ENCODE results near the gene ATG4A.

ATG4A gene

GRCh38 chrX:108090491-108091263 is 901 bp upstream of the ATG4A start:
- H3K36me3 ChIP-seq (ENCODE audit: insufficient read depth, low read length), result peaks cover 6% of the 10 kb centered on the region; the same call in 1 of the 2 replicates
- no peaks in the 10 kb centered on the region for H3K9me3 ChIP-seq (ENCODE audit: control insufficient read depth, insufficient read depth, low read length)
- H3K4me1 ChIP-seq (ENCODE audit: insufficient read depth, low read length), result no peaks in the 10 kb centered on the region
- peak overlapping the region; percentile 66 for H3K9ac ChIP-seq (ENCODE audit: low read depth, low read length)

DNA sequence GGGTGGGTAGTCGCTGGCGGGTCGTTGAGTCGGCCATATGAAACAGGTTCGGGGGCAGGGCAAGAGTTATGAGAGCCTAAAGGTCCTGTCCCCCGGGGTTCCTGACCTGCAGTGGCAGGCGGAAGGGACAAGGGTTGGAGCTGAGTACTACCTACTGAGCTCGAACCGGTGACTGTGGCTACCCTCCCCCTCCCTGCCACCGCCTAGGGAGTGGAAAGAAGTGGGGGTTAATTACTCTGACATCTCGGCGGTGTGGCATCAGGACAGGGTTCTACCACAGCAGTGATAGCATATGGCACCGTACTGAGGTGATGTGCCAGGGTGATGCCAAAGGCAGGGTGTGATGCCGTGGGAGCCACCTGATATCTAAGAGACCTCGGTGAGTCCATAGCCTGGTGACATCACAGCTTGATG is 307 bp downstream of the ATG4A start:
- Histone ChIP-seq H3K9ac (ENCODE audit: low read depth, low read length) (peak overlapping the region; percentile 66; the same call in 1 of the 2 replicates), H3K4me1 (ENCODE audit: insufficient read depth, low read length) (no peaks in the 10 kb centered on the region), H3K9me3 (ENCODE audit: control insufficient read depth, insufficient read depth, low read length) (no peaks in the 10 kb centered on the region), H3K36me3 (ENCODE audit: insufficient read depth, low read length) (peaks cover 6% of the 10 kb centered on the region; the same call in 1 of the 2 replicates)

DNA sequence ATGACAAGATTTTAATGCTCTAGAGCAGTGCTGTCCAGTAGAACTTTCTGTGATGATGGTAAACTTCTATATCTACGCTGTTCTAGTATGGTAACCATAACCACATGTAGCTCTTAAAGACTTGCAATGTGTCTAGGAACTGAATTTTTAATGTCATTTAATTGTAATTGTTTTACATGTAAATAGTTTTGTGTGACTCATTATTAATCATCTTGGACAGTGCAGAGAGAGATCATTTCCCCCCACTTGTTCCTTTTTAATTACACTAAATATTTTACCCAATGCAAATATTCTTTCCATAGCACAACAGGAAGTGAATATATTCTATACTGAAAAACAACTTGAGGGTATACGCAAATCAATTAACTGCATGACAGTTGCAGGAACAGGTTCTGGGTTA is 5.8 kb downstream of the ATG4A start:
- H3K36me3 ChIP-seq (ENCODE audit: insufficient read depth, low read length), result no peaks in the 10 kb centered on the region
- H3K9me3 ChIP-seq (ENCODE audit: control insufficient read depth, insufficient read depth, low read length), result no peaks in the 10 kb centered on the region
- H3K9ac ChIP-seq (ENCODE audit: low read depth, low read length), result no peak overlapping the region
- H3K4me1 ChIP-seq (ENCODE audit: insufficient read depth, low read length), result no peaks in the 10 kb centered on the region

GRCh38 chrX:108105473-108105872 is 13.9 kb downstream of the ATG4A start:
- Histone ChIP-seq H3K9me3 (ENCODE audit: control insufficient read depth, insufficient read depth, low read length) (no peaks in the 10 kb centered on the region), H3K9ac (ENCODE audit: low read depth, low read length) (no peak overlapping the region), H3K4me1 (ENCODE audit: insufficient read depth, low read length) (peaks cover 6% of the 10 kb centered on the region; the same call in 1 of the 2 replicates), H3K36me3 (ENCODE audit: insufficient read depth, low read length) (no peaks in the 10 kb centered on the region)

- Histone ChIP-seq H3K9ac (ENCODE audit: low read depth, low read length) (no peak overlapping the region), H3K36me3 (ENCODE audit: insufficient read depth, low read length) (no peaks in the 10 kb centered on the region), H3K9me3 (ENCODE audit: control insufficient read depth, insufficient read depth, low read length) (no peaks in the 10 kb centered on the region), H3K4me1 (ENCODE audit: insufficient read depth, low read length) (no peaks in the 10 kb centered on the region)
Measured at GRCh38 chrX:108114541-108114940, 23.0 kb downstream of the ATG4A start.

DNA sequence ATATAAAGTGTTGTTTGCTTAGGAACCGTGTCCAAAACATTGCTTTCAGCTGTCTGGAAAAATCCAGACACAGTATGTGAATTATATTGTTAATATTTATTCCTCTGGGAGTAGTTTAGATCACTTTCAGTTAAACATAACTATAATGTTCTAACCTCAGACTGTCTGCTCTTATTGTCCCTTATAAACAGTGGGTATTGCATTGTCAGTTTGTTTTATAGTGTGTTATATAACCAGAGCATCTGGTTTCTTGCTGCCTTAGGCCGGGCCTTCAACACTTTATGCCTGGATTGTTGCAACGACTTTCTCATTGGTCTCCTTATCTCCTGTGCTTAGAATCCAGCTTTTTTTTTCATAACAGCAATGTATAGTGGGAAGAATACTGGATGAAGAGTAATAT is 26.4 kb downstream of the ATG4A start:
- H3K9me3 ChIP-seq (ENCODE audit: control insufficient read depth, insufficient read depth, low read length), result no peaks in the 10 kb centered on the region
- no peak overlapping the region for H3K9ac ChIP-seq (ENCODE audit: low read depth, low read length)

GRCh38 chrX:108121291-108121690 is 29.7 kb downstream of the ATG4A start:
- Histone ChIP-seq H3K4me1 (ENCODE audit: insufficient read depth, low read length) (peaks cover 14% of the 10 kb centered on the region), H3K9ac (ENCODE audit: low read depth, low read length) (no peak overlapping the region), H3K36me3 (ENCODE audit: insufficient read depth, low read length) (no peaks in the 10 kb centered on the region), H3K9me3 (ENCODE audit: control insufficient read depth, insufficient read depth, low read length) (no peaks in the 10 kb centered on the region)

More for the DNA sequence above, 26.4 kb downstream of the ATG4A start:
- Histone ChIP-seq H3K36me3 (ENCODE audit: insufficient read depth, low read length) (no peaks in the 10 kb centered on the region), H3K4me1 (ENCODE audit: insufficient read depth, low read length) (peaks cover 8% of the 10 kb centered on the region)

DNA sequence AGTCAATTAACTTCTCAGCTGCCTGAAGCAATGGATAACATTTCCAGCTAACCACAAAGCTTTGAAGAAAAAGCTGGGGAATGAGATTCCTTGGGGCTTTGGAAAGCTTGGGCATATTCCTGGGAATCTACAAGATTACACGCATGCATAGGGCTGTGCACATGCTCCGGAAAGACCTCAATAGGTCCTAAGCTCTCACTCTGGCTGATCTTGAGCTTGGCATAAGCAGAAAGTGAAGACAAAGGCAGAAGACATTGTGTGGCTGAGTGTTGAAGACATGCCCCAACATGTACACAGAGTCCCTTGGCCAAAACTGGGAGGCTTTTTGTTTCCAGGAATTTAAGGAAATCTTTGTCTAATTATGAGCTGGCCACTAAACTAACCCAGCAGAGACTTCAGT is 31.2 kb downstream of the ATG4A start:
- Histone ChIP-seq H3K4me1 (ENCODE audit: insufficient read depth, low read length) (peaks cover 25% of the 10 kb centered on the region), H3K36me3 (ENCODE audit: insufficient read depth, low read length) (no peaks in the 10 kb centered on the region), H3K9me3 (ENCODE audit: control insufficient read depth, insufficient read depth, low read length) (no peaks in the 10 kb centered on the region), H3K9ac (ENCODE audit: low read depth, low read length) (no peak overlapping the region)

- H3K9ac ChIP-seq (ENCODE audit: low read depth, low read length), result no peak overlapping the region
- no peaks in the 10 kb centered on the region for H3K9me3 ChIP-seq (ENCODE audit: control insufficient read depth, insufficient read depth, low read length)
- peaks cover 25% of the 10 kb centered on the region for H3K4me1 ChIP-seq (ENCODE audit: insufficient read depth, low read length)
- no peaks in the 10 kb centered on the region for H3K36me3 ChIP-seq (ENCODE audit: insufficient read depth, low read length)
Measured at GRCh38 chrX:108123591-108124366, 32.2 kb downstream of the ATG4A start.

GRCh38 chrX:108126661-108127060 is 35.1 kb downstream of the ATG4A start:
- no peaks in the 10 kb centered on the region for H3K9me3 ChIP-seq (ENCODE audit: control insufficient read depth, insufficient read depth, low read length)
- H3K4me1 ChIP-seq (ENCODE audit: insufficient read depth, low read length), result peaks cover 31% of the 10 kb centered on the region
- H3K9ac ChIP-seq (ENCODE audit: low read depth, low read length), result no peak overlapping the region
- no peaks in the 10 kb centered on the region for H3K36me3 ChIP-seq (ENCODE audit: insufficient read depth, low read length)

DNA sequence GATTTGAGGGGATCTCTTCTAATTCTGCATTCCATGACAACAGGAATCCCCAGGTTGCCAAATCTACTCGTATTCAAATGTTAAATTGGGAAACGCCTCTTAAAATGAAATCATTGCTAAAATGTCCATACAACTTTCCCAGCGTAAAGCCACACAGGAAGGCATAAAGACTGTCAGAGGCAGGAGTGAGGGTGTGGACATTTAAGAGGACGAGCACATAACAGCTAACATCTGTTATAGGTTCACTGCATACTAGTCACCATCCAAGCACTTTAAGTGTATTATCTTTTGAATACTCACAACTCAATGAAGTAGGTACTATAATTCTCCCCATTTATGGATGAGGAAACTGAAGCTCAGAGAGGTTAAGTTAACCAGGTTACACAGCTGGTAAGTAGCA is 35.6 kb downstream of the ATG4A start:
- no peak overlapping the region for H3K9ac ChIP-seq (ENCODE audit: low read depth, low read length)
- peaks cover 31% of the 10 kb centered on the region for H3K4me1 ChIP-seq (ENCODE audit: insufficient read depth, low read length)
- H3K9me3 ChIP-seq (ENCODE audit: control insufficient read depth, insufficient read depth, low read length), result no peaks in the 10 kb centered on the region
- no peaks in the 10 kb centered on the region for H3K36me3 ChIP-seq (ENCODE audit: insufficient read depth, low read length)

DNA sequence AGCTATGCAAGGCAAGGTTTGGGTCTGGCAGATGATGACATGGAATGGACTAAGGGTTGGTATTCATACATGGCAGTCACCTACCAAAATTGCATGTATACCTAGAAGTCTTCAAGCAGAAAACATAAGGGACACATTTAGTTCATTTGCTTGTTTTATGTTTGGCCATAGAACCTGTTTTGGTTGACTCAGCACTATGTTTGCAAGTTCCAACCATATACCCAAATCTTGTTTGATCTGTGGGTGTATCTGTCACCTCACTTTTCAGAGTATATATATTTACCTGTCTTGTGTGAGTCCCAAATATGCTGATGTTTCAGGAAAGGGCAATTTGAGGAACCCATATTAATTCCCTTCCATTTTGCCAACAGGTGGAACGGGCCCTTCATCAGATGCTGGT is 39.3 kb downstream of the ATG4A start:
- H3K9me3 ChIP-seq (ENCODE audit: control insufficient read depth, insufficient read depth, low read length), result no peaks in the 10 kb centered on the region

GRCh38 chrX:108131471-108131870 is 39.9 kb downstream of the ATG4A start:
- Histone ChIP-seq H3K9ac (ENCODE audit: low read depth, low read length) (no peak overlapping the region), H3K9me3 (ENCODE audit: control insufficient read depth, insufficient read depth, low read length) (no peaks in the 10 kb centered on the region), H3K36me3 (ENCODE audit: insufficient read depth, low read length) (no peaks in the 10 kb centered on the region), H3K4me1 (ENCODE audit: insufficient read depth, low read length) (peaks cover 16% of the 10 kb centered on the region)

More for the DNA sequence above, 39.3 kb downstream of the ATG4A start:
- Histone ChIP-seq H3K9ac (ENCODE audit: low read depth, low read length) (no peak overlapping the region), H3K4me1 (ENCODE audit: insufficient read depth, low read length) (peaks cover 22% of the 10 kb centered on the region), H3K36me3 (ENCODE audit: insufficient read depth, low read length) (no peaks in the 10 kb centered on the region)

GRCh38 chrX:108132034-108132433 is 40.5 kb downstream of the ATG4A start:
- Histone ChIP-seq H3K4me1 (ENCODE audit: insufficient read depth, low read length) (peaks cover 11% of the 10 kb centered on the region), H3K9me3 (ENCODE audit: control insufficient read depth, insufficient read depth, low read length) (no peaks in the 10 kb centered on the region), H3K36me3 (ENCODE audit: insufficient read depth, low read length) (no peaks in the 10 kb centered on the region), H3K9ac (ENCODE audit: low read depth, low read length) (no peak overlapping the region)

DNA sequence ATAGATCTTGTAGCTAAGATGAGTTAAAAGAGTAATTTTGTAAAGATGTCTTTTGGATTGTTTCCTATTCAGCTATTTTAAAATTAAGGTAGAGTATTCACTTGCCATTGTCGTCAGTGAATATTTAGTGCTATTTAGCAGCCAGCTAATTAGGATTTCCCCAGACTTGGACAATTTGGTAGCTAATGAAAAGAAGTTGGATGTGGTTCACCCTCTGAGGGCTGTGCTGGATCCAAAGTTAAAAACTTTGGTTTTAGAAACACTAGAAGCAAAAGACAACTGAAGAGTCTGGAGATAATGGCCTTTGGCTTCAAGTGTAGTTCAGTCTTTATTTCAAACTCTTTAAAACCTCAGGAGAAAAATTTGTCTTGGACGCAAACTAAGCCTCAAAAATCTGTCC is 41.3 kb downstream of the ATG4A start:
- H3K36me3 ChIP-seq (ENCODE audit: insufficient read depth, low read length), result no peaks in the 10 kb centered on the region
- no peaks in the 10 kb centered on the region for H3K9me3 ChIP-seq (ENCODE audit: control insufficient read depth, insufficient read depth, low read length)
- no peak overlapping the region for H3K9ac ChIP-seq (ENCODE audit: low read depth, low read length)
- H3K4me1 ChIP-seq (ENCODE audit: insufficient read depth, low read length), result peaks cover 7% of the 10 kb centered on the region
